ENCODE results near the gene EHD1.
"Not testable (repeated sequence)": the region's sequence is repeated elsewhere in the genome, so short reads cannot be mapped to it uniquely, and the experiment has no call there.

Gene EHD1

DNA sequence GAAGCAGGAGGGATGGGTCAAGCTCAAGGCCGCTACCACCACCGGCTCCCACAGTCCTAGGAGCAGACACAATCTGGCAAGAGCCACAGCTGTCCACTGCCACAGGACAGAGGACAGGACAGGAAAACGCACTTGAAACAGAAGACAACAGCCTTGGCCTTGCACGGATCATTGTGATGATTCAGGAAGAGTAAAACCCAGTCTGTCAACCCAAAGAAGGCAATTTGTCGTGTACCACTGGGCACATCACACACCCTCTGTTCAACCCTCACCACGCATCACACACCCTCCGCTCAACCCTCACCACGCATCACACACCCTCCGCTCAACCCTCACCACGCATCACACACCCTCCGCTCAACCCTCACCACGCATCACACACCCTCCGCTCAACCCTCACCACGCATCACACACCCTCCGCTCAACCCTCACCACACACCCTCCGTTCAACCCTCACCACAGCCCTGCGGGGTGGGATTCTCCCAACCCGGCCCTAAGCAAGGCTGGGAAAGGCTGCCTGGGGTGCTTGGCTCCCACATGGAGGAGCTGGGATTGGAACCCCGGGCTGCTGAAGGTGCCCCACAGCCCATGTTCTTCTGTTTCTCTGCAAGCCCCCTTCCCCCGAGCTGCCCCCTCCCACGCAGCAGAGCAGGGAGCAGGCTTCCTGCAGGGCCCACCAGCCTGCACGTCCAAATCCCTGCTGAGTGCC, 22.7 kb downstream of the EHD1 start:
- no peak for DNase-seq

DNA sequence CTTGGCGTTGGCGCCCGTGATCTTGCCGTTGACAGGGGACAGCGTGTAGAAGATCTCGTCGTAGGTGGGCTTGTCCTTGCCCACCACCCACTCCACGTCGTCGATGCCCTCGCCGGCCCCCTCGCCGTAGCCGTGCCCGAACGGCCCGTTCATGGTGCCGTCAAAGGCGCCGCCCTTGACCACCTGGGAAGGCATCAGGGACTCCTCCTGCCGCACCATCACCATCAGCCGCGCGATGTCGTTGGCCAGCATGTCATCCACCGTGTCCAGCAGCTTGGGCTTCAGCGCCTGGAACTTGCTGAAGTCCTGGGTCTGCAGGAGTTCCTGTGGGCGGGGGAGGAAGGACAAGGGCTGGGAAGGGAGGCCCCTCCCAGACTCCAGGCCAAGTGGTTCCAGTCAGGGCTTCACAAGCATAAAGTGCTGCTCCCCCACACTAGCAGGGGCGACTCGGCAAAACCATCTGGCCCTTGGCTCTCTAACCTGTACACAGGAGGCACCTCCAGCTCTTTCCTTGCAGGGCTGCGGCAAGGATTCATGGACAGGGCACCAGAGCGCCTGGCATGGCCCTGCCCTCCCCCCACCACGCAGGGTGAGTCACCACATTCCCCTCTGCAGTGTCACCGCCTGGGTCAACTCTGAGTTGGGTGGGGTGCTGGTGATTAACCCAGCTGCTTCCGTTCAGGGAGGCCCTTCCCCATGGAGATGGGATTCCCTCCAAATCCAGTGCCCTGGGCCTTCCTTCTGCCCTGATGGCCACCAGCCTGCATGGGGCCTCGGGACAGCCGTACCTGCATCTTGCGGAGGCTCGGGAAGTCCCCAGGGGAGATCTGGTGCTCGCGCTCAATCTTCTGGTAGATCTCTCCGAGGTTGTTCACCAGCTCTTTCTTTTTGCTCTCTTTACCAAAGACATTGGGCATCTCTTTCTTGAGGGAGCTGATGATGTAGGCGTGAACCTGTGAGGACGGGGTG, 23.6 kb downstream of the EHD1 start:
- peak; percentile 51 for DNase-seq

DNA sequence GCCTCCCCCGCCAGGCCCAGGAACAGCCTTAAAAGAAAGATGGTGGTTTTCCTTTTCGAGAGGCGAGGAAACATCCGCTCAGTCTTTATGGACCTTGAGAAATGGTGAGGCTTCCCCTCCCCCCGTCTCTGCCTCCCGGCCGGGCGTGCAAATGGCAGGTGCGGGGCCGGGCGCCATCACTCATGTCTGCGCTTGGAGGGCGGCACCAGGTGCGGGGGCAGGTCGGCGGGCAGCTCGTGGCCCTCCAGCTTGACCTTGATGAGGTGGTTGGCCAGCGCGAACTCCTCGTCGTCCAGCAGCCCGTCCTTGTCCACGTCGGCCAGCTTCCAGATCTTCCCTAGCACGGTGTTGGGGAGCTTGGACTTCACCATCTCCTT, 24.3 kb downstream of the EHD1 start:
- DNase-seq: no peak

DNA sequence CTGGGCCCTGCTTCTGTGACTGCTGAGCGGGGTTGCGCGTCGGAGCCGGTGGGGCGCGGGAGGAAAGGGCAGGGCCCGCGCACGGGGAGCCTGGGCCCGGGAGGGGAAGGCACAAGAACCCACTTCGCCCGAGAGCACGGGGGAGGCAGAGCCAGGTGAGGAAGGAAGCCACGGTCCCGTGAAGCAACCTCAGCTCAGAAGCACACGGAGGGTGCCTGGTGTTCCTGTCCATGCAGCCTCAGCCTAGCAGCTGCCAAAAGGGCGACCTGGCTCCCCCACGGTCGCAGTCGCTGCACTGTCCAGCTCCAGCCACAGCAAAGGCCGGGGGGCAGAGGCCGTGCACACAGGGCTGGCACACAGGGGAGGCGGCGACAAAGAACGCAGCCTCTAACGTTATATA, 24.7 kb downstream of the EHD1 start:
- DNase-seq: no peak

DNA sequence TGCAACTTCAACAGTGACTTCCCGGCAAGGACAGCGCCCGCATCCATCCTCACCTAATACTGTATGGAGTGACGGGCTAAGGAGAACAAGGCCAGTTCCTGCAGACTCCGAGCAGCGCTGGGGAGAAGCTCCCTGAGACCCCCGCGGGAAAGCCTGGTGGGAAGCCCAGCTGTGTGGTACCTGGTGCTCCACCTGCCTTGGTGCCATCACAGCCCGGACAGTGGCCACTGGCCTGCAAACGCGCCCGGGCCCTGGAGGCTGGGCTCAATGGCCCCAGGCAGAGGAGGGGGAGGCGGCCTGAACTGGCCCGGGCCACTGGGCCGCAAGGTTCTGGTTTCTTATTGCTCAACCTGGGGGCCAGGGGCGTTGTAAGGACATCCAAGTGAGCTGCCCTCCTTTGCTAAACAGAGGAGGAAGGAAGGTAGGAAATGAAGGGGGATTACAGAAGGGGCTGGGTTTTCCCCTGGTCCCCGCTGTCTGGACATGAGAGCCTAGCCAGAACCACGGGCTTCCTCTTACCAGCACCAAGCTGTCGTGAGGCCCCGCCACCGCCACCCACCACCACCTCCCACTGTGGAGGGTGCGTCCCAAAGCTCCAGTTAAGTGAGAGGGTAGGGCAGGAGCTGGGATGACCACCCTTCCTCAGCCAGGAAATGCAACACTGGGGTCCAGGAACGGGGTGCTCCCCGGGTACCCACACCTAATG, 25.5 kb downstream of the EHD1 start:
- DNase-seq: no peak

DNA sequence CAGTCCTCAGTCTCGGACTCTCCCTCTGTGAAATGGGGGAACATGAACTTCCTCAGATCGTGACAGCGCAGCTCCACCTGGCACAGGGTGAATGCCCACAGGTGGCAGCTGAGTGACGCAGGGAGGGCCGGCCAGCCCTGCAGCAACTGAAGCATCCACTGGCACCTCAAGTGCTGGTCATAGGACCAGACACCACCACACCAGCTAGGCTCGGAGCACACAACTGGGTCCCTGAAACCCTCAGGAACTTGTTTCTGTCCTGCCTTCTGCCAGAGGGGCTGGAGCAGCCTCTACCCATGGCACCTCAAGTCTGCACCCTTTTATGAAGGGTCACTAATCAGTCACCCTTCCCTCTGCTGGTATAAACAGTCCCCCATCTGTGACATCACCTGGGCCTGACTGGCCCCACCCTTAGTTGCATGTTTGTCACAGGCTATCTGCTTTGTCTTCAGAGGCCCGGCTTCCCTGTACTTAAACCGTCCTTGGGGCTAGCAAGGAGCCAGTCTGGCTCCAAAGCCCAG, 26.5 kb downstream of the EHD1 start:
- no peak for DNase-seq

DNA sequence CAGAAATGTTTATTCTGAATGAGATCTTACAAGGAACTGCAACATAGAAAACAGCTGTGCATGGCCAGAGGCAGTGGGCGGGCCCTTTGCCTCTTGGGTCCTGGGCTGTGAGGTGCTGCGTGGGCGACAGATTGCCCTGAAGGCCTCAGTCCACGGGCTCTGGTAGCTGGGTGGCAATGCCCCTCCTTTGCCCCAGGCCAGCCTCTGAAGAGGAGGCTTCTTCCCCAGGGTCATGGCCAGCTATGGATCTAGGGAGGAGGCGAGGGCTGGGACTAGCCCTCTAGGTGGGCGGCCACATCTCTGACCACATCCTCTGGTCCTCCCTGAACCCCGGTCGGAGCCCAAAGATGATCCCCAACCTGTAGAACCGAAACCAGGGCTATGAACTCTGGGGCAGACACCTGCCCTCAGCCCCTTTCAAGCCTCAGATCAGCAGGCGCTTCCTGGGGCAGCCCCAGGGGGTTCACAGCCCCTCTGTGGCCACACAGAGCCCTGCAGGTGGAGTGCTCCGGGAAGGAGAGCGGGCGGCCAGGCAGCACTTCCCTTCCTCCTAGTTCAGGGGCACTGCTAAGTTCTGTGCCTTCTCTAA, 27.3 kb downstream of the EHD1 start:
- DNase-seq: peak; percentile 35

DNA sequence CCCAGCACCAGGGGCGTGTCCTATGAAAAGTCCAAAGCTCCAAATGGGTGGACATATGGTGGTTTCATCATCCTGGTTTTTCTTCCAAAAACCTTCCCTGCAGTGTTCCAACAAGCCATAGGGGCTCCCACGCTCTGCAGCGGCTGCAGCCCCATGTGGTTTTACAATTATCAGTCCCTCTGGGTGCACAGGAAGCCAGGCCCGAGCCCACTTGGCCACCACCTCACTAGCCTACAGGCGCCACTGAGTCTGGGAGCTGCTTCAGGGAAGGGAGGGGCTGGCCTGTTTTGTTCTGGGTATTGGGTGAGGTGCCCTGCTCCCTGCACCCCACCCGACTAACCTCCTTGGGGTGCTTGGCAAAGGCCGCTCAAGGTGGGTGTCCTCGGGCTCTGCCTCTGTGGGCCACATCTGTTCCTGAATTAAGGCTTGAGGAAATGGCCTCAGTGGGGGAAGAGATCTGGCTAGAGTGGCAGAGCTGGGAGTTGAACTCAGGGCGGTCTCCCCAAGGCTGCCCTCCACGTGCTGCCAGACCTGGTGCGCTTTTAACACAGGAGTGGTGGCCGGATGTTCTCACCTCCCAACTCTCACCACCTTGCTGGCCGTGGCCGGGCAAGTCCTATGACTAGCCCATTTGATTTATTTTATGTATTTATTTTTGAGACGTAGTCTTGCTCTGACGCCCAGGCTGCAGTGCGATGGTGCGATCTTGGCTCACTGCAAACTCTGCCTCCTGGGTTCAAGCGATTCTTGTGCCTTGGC, 28.6 kb downstream of the EHD1 start:
- no peak for DNase-seq

DNA sequence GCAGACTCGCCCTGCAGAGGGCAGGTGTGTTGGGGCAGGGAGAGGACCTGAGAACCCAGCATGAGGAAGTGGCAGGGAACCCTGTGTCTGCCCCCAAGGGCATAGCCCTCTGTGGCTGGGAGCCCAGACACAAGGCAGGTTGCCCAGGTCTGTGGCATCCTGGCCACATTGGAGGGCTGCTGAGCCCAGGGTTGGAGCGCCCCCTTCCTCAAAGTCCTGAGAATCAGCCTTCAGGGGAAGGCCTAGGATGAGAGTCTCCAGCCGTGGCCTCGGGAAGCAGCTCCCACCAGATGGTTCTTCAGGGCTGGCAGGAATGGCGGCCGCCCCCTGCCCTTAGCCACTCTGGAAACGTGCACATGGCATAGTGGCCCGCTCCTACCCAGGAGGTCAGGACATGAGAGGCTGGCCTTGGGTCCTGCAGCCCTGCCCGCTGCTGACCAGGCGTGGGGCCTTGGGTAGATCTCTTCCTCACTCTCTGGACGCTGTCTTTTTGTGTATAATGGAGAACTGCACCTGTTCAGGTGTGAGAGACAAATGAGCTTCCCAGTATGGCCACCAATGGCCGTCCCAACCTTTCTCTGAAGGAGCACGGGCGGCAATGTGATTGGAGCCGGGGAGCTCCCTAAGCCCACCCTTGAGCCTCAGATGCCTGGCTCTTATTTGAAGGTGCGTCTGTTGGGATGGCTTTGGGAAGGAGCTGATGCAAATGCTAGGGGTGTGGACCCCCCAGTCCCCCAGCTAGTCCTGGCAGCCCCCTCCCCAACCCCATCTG, 29.4 kb downstream of the EHD1 start:
- no peak for DNase-seq

DNA sequence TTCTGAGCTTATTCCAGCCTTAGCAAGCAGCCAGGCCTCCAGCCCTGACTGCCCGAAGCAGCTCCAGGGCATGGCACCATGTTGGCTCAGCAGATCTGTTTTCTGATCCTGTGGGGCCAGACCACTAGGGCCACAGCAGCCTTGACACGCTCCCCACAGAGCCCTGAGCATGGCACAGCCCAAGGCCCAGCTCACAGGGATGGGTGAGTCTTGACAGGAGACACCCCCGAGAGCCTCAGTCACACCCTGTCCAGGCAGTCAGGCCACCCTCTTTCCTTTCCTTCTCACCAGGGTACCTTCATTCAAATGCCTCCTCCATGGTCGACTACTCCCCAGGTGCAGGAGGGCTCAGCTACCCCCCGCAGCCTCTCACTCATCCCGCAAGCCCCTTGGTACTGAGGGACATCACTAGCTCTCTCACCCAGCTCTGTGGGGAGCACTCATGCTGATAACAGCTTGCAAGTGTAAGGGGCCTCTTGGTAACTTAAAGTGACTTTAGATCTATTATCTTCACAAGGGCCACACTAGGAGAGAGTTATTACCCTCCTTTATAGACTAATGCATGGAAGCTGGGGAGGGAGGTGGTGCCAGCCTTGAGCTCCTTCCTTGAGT, 30.1 kb downstream of the EHD1 start:
- no peak for DNase-seq

DNA sequence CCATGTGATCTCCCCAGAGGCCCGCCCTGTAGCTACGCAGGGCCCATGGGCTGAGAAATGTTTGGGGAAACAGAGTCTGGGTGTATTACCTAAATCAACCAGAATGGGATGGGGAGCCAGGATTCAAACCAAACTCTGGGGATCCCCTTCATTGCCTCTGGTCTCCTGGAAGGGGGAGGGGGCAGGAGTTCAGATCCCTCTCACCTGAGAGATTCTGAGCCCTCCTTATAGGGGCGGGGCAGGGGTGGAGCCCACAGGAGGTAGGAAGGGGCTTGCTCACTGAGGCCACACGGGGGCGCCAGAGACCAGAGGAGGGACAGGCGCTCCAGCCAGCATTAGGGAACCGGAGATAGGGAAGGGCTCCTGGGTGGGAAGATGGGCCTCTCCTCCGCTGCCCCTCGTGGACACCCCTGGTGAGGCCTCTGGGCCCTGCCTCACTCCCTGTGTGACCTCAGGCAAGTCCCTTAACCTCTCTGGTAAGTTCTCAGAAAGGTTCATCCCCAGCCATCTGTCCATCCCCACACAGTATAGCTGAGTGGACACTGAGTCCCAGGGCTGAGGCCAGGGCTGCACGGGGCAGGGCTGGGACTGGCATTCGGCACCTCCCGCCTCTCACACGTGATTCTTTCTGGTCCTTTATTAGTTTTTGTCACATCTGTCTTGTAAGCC, 31.3 kb downstream of the EHD1 start:
- DNase-seq: peak; percentile 89

DNA sequence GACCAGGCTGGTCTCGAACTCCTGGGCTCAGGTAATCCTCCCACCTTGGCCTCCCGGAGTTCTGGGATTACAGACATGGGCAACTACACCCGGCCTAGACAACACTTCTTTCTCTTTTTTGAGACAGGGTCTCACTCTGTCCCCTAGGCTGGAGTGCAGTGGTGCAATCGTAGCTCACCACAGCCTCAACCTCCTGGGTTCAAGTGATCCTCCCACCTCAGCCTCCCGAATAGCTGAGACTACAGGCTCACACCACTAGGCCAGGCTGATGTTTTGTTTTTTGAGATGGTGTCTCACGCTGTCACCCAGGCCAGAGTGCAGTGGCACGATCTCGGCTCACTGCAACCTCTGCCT, 32.7 kb downstream of the EHD1 start:
- not testable (repeated sequence) for DNase-seq

DNA sequence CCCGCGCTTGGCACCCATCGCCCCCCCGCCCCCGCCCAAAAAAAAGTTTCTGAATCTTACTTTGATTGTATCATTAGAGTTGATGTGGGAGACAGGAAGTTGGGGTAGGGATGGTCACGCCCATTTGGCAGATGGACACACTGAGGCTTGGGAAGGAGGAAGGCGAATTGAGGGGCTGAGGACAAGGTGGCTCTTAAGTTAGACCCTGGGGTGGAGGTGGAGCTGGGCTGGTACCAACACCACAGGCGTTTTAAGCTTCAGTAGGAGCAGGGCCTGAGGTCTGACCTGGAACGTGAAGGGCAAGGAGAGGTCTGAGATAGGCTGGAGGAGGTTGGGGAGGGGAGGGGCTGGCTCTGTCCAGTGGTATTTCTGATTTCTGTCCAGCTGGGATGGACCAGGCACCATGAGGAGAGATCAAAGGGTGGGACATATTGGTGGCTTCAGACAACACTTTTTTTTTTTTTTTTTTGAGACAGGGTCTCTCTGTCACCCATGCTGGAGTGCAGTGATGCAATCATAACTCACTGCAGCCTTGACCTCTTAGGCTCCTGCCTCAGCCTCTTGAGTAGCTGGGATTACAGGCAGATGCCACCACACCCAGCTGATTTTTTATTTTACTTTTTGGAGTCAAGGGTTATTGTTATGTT, 33.2 kb downstream of the EHD1 start:
- DNase-seq: no peak

DNA sequence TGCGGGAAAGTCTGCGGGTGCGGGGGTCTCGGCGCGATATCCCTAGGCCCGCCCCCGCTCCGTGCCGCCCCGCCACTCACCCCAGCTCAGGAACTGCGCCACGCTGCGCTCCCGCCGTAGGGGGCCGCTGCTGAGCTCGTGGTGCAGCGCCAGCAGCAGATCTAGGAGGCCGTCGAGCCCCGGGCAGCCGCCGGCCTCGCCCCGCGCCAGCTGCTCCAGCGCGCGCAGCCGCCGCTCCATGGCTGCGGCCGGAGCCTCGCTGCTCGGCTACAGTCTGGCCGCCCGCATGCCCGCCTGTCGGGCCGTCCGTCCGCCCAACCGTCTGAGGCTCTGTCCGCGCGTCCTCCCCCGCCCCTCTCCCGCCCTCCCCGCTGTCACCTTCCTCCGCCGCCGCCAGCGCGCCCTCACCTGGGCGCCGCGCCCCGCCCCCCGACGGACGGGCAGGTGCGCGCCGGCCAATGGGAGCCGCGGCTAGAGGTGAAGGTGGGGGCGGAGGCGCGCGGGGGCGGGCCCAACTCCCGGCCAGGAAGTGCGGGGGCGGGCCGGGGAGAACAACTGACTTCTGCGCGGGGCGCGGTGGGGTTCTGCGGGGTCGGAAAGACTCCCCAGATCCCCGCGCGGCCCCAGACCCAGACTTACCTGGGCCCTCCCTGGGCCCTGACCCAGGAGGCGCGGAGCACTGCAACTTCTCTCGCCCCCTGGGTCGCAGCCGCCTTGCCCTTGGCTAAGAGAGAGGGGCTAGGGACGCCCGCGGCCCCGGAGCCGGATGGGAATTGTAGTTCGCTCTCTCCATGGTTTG, 33.9 kb downstream of the EHD1 start, which contains the start of gene CDC42BPG:
CDC42BPG (minus strand) TSS at position 324 of the 799 bp plus-strand sequence; CDS start at position 240, 84 bp downstream.
- peak; percentile 44 for DNase-seq

DNA sequence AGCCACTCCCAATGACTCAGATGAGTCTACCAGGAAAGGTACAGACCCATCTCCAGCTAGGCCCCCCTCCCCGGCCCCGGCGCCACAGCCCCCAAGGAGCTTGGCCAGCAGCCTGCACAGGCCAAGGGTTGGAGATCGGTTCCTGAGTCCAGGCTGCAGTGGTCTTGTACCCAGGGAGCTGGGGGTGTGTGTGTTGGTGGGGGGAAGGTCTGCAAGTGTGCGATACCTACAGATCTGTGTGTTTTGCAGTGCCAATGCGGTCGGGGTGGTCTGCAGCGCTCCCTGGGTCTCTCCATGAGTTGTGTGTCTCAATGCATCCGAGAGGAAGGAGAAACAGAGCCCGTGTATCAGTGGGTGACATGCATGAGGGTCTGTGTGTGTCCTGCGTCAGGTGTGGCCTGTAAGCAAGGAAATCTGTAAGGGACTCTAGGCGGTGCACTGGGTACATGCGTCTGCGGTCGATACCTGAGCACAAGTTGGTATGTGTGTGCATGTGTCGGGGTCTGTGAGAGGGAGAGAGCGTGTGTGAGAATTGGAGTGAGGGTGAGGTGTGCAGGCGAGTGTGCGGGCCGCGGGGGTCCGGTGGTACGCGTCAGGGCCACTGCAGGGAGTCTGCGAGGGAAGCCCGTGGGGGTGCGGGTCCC, 34.6 kb downstream of the EHD1 start:
- DNase-seq: no peak

DNA sequence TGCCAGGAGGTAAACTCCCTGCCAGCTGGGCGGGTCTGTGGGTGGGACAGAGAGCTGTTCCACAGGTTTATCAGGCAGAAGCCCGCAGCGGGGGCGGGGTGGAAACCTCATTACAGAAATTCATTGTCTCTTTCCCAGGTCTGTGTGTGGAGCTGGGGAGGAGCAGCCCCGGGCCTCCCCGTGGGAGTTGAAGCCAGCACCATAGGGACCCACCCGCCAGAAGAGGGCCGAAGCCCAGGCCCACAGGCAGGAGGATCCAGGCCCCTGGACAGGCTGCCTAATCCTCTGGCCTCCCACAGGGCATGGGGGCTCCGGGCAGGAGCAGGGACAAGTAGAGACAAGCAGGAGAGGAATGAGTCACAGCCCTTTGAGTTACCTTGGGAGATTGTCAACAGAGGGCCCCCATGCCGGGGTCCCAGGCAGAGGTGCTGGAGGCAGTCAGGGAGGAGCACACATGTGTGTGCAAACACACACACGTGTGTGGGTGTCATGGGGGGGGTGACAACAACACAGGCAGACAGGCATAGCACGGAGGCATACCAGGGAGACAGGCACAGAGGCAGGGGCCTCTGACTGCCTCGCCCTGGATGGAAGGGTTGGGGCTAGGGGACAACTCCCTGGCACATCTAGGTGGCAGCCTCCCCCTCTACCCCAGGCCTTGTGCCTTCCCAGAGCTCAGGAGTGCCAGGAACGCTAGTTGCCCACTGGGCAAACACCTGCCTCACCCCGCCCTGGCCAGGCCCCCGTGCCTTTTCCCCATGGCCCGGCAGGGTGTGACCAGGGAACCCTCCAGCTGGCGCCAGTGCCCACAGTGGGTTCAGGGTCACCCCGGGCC, 35.4 kb downstream of the EHD1 start:
- no peak for DNase-seq

DNA sequence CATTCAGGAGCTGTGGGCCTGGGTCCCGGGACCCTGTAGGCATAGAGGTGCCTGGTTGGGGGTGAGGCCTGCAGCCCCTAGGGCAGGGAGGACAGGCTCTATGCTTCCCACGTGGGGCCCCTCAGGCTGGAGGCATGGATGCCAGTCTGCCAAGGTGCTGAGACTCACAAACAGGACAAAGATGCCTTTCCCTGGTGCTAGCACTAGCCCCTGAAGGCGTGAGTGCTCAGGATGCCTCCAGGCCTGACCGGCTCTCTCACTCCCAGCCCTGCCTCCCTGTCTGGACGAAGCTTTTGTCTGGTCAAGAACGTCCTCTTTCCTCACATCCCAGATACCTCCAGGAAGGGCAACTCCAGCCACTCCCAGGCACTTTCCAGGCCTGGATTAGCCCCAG, 36.1 kb downstream of the EHD1 start:
- DNase-seq: no peak
